SU-DHL-6 (cell line): ENCODE measurements around the gene TSPO.

ENCODE experiments used
- H2AFZ ChIP-seq: fragments of 200-600 bp; sonication (generic); 2 replicates; pipeline ENCODE4 v1.6.1; 2014; ENCODE audit warnings: low read depth, mild to moderate bottlenecking, moderate library complexity, mixed read lengths, antibody characterized with exemption, low read length; ENCODE audit not compliant: severe bottlenecking
- H3F3A ChIP-seq: fragments of 200-600 bp; shearing (Covaris generic); 2 replicates; pipeline ENCODE4 v1.6.0; 2016; ENCODE audit warnings: antibody characterized with exemption, mild to moderate bottlenecking; ENCODE audit not compliant: insufficient read depth
- H3K27ac ChIP-seq: fragments of 200-600 bp; sonication (generic); 2 replicates; pipeline ENCODE4 v1.5.1; 2016; ENCODE audit warnings: low read depth, mild to moderate bottlenecking, low read length, moderate library complexity, mixed read lengths
- H3K27me3 ChIP-seq: fragments of 200-600 bp; sonication (generic), shearing (Covaris generic); 2 replicates; pipeline ENCODE4 v1.6.0; 2014; ENCODE audit warnings: mild to moderate bottlenecking, low read length
- H3K36me3 ChIP-seq: fragments of 200-600 bp; sonication (generic); 2 replicates; pipeline ENCODE4 v1.6.1; 2014; ENCODE audit warnings: mild to moderate bottlenecking, low read length, mixed read lengths
- H3K4me2 ChIP-seq: fragments of 300-600, 200-600 bp; shearing (Covaris generic), sonication (generic); 2 replicates; pipeline ENCODE4 v1.6.0; 2014; ENCODE audit warnings: low read length, low read depth, mild to moderate bottlenecking; ENCODE audit not compliant: poor library complexity, severe bottlenecking
- H3K4me3 ChIP-seq: fragments of 200-600 bp; sonication (generic); 2 replicates; pipeline ENCODE4 v1.5.1; 2014; ENCODE audit warnings: antibody characterized with exemption, low read length, mild to moderate bottlenecking, mixed read lengths; ENCODE audit not compliant: insufficient read depth, poor library complexity, severe bottlenecking
- H3K79me2 ChIP-seq: fragments of 200-600 bp; sonication (generic); 2 replicates; pipeline ENCODE4 v1.6.1; 2014; ENCODE audit warnings: mild to moderate bottlenecking, low read length, moderate library complexity; ENCODE audit not compliant: insufficient read depth
- H3K9ac ChIP-seq: fragments of 200-600 bp; sonication (generic); 2 replicates; pipeline ENCODE4 v1.7.0; 2014; ENCODE audit warnings: mild to moderate bottlenecking, low read length
- H3K9me2 ChIP-seq: fragments of 200-600 bp; sonication (generic); replicated peaks from 2 replicates; pipeline ENCODE4 v1.6.1; 2014; ENCODE audit warnings: low read length; ENCODE audit not compliant: insufficient read depth
- H3K9me3 ChIP-seq: fragments of 200-600 bp; sonication (generic); 2 replicates; pipeline ENCODE4 v1.6.1; 2014; ENCODE audit warnings: low read length, mixed read lengths; ENCODE audit not compliant: insufficient read depth
- H4K20me1 ChIP-seq: fragments of 200-600 bp; sonication (generic); 2 replicates; pipeline ENCODE4 v1.6.1; 2014; ENCODE audit warnings: low read depth, mild to moderate bottlenecking, antibody characterized with exemption, low read length, moderate library complexity, mixed read lengths
- EZH2phosphoT487 ChIP-seq: fragments of 200-600 bp; sonication (generic), shearing (Covaris generic); conservative IDR thresholded peaks from 2 replicates; pipeline ENCODE4 v1.6.1; 2018; ENCODE audit warnings: mild to moderate bottlenecking, antibody characterized with exemption, low read length, moderate library complexity, mixed read lengths
- TF ChIP-seq, protein P1 (sequence below): fragments of 200-600 bp; sonication (generic); IDR thresholded peaks from one replicate; pipeline ENCODE4 v1.5.1; 2017; ENCODE audit warnings: antibody characterized with exemption, mild to moderate bottlenecking, low read length, moderate library complexity; ENCODE audit not compliant: insufficient read depth, poor library complexity, severe bottlenecking

The TSPO gene

DNA sequence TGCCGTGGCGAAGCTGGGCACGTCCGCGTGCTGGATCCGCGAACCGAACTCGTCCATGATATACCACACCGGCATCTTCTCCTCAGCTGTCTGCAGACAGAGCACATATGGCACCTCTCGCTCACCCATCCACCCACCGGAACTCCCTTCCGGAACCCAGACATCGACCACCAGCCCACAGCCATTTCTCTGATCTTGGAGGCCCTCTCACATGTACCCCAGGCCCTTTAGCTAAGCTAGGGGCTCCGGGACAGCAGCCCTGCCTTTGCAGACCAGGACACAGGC lies 28.5 kb downstream of the TSPO start:
- no peak overlapping the region for H3K27ac ChIP-seq
- no peak overlapping the region for H3K4me2 ChIP-seq
- no peaks in the 10 kb centered on the region for H4K20me1 ChIP-seq
- H3K79me2 ChIP-seq: no peaks in the 10 kb centered on the region
- H3K27me3 ChIP-seq: no peaks in the 10 kb centered on the region
- H3K9me2 ChIP-seq: no peaks in the 10 kb centered on the region
- H3F3A ChIP-seq: no peaks in the 10 kb centered on the region
- no peak for TF ChIP-seq EZH2phosphoT487
- TF ChIP-seq, protein P1, sequence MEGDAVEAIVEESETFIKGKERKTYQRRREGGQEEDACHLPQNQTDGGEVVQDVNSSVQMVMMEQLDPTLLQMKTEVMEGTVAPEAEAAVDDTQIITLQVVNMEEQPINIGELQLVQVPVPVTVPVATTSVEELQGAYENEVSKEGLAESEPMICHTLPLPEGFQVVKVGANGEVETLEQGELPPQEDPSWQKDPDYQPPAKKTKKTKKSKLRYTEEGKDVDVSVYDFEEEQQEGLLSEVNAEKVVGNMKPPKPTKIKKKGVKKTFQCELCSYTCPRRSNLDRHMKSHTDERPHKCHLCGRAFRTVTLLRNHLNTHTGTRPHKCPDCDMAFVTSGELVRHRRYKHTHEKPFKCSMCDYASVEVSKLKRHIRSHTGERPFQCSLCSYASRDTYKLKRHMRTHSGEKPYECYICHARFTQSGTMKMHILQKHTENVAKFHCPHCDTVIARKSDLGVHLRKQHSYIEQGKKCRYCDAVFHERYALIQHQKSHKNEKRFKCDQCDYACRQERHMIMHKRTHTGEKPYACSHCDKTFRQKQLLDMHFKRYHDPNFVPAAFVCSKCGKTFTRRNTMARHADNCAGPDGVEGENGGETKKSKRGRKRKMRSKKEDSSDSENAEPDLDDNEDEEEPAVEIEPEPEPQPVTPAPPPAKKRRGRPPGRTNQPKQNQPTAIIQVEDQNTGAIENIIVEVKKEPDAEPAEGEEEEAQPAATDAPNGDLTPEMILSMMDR: no peak
- H3K9ac ChIP-seq: no peak overlapping the region
- no peaks in the 10 kb centered on the region for H3K36me3 ChIP-seq
- no peak overlapping the region for H2AFZ ChIP-seq
- H3K9me3 ChIP-seq: no peaks in the 10 kb centered on the region
- no peak overlapping the region for H3K4me3 ChIP-seq

DNA sequence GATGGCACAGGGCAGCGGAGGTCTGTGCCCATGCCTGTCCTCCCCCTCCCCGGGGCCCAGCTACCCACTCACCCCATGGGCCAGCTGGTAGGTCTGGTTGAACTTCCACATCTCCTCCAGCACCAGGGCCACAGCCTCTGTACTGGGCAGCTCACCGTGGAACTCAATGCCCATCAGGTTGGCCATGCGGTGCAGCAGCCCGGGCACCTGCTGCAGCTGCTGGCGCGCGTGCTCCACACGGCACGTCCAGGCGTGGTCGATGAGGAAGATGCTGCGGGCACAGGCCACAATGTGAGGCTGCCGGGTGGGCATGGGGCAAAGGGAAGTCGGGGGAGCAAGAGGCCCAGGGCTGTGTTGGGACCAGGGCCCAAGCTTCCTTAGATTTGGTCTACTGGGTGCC lies 29.3 kb downstream of the TSPO start:
- H3K9me3 ChIP-seq: no peaks in the 10 kb centered on the region
- no peaks in the 10 kb centered on the region for H3F3A ChIP-seq
- no peaks in the 10 kb centered on the region for H4K20me1 ChIP-seq
- H3K36me3 ChIP-seq: no peaks in the 10 kb centered on the region
- TF ChIP-seq, protein P1: no peak
- no peak for TF ChIP-seq EZH2phosphoT487
- H3K4me2 ChIP-seq: no peak overlapping the region
- no peaks in the 10 kb centered on the region for H3K9me2 ChIP-seq
- no peaks in the 10 kb centered on the region for H3K27me3 ChIP-seq
- H2AFZ ChIP-seq: no peak overlapping the region
- H3K9ac ChIP-seq: no peak overlapping the region
- no peak overlapping the region for H3K27ac ChIP-seq
- peaks cover 4% of the 10 kb centered on the region for H3K79me2 ChIP-seq
- H3K4me3 ChIP-seq: no peak overlapping the region

DNA sequence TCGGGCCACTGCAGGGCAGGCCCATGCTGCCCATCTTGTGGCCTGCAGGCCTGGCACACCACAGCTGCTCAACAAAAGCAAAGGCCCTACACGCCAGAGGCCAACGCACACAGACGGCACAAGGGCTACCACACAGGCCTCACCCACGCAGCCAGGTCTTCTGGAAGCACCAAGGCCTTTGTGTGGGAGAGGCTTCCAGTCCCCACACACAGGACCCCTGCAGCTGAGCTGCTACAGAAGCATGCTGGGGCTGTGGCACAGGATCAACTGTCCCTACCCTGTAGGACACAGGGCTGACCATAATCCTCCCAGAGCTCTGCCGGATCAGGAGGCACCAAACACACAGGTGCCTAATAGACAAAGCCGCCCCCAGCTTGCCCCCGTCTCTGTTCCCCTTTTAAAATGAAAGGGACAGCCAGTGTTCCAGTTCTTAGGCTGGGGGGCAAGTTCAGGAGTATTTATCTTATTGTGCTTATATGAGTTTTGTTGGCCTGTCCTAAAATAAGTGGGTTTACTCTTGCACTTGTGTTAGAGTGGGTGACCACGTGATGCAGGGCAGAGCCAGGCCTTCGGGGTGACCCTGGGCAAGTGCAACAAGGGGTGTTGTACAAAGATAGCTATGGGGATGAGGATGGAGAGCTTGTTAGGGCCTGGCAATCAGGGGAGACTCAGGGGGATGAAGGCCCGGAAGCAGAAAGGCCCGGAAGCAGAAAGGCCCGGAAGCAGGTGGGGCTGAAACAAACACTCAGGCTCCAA lies 30.1 kb downstream of the TSPO start:
- Histone ChIP-seq H4K20me1 (no peaks in the 10 kb centered on the region), H2AFZ (no peak overlapping the region), H3K36me3 (no peaks in the 10 kb centered on the region), H3K27ac (no peak overlapping the region), H3K4me3 (no peak overlapping the region), H3F3A (no peaks in the 10 kb centered on the region), H3K9ac (no peak overlapping the region), H3K79me2 (peaks cover 12% of the 10 kb centered on the region), H3K4me2 (no peak overlapping the region), H3K27me3 (no peaks in the 10 kb centered on the region), H3K9me3 (no peaks in the 10 kb centered on the region), H3K9me2 (no peaks in the 10 kb centered on the region)
- TF ChIP-seq, protein P1: no peak
- TF ChIP-seq EZH2phosphoT487: no peak
